K562 (cell line): ENCODE results near the gene TACR2. TPM values are rescaled to one million over a fixed set of nuclear protein-coding genes. Genes with fewer than 3 reads are reported as not detected.

ENCODE experiments used
- ATF7 ChIP-seq: fragments of 450-650 bp; IDR thresholded peaks from 2 replicates; pipeline ENCODE4 v1.7.1; 2014; ENCODE audit warnings: mild to moderate bottlenecking, moderate library complexity
- BCOR ChIP-seq: fragments of 450-650 bp; IDR thresholded peaks from 2 replicates; pipeline ENCODE4 v1.6.1; 2016
- BRF1 ChIP-seq: IDR thresholded peaks from 3 replicates; pipeline ENCODE4 v1.6.1; 2011; ENCODE audit warnings: borderline replicate concordance, mild to moderate bottlenecking; ENCODE audit not compliant: insufficient read length; ENCODE audit errors: extremely low read depth
- CBFA2T3 ChIP-seq: fragments of 450-650 bp; IDR thresholded peaks from 2 replicates; pipeline ENCODE4 v1.6.1; 2017
- CBX1 ChIP-seq: sonication (generic); IDR thresholded peaks from 2 replicates; pipeline ENCODE4 v1.6.1; 2016; ENCODE audit warnings: antibody characterized with exemption, low read depth, mild to moderate bottlenecking
- CEBPB ChIP-seq: fragments of 450-650 bp; IDR thresholded peaks from 2 replicates; pipeline ENCODE4 v1.6.1; 2016; ENCODE audit warnings: missing genetic modification characterization, missing compliant biosample characterization
- CHCHD3 ChIP-seq: fragments of 250-450 bp; sonication (Bioruptor Pico); IDR thresholded peaks from 2 replicates; pipeline ENCODE4 v2.1.2; 2022; ENCODE audit warnings: mild to moderate bottlenecking
- FOXA1 ChIP-seq: fragments of 450-650 bp; IDR thresholded peaks from 2 replicates; pipeline ENCODE4 v1.6.1; 2016; ENCODE audit warnings: mild to moderate bottlenecking, borderline replicate concordance
- JUND ChIP-seq, 2 experiments: IDR thresholded peaks; 2 replicates in 1 of 2; 3 replicates in 1 of 2; pipeline ENCODE4 v1.6.1; 2011; ENCODE audit warnings: borderline replicate concordance in 2 of 2, low read depth in 2 of 2, low read length in 2 of 2, improper control_type of control experiment in 1 of 2, missing biosample characterization in 1 of 2, missing genetic modification characterization in 1 of 2, missing genetic modification reagents in 1 of 2
- KDM4B ChIP-seq, 2 experiments: fragments of 450-650 bp in 1 of 2; sonication (generic) in 1 of 2; IDR thresholded peaks; 2 replicates each; pipeline ENCODE4 v1.6.1; 2016 to 2017; ENCODE audit warnings: borderline replicate concordance in 2 of 2, antibody characterized with exemption in 1 of 2, low read depth in 1 of 2, mild to moderate bottlenecking in 1 of 2
- NFYB ChIP-seq: IDR thresholded peaks from 2 replicates; pipeline ENCODE4 v1.6.1; 2011; ENCODE audit warnings: mild to moderate bottlenecking, moderate library complexity; ENCODE audit not compliant: insufficient read length; ENCODE audit errors: extremely low read depth
- POU5F1 ChIP-seq: fragments of 150-350 bp; IDR thresholded peaks from 2 replicates; pipeline ENCODE4 v1.6.1; 2014; ENCODE audit warnings: borderline replicate concordance, low read length, low read depth, mild to moderate bottlenecking; ENCODE audit not compliant: partially characterized antibody
- RFX1 ChIP-seq: fragments of 450-650 bp; IDR thresholded peaks from 2 replicates; pipeline ENCODE4 v1.6.1; 2016; ENCODE audit warnings: mild to moderate bottlenecking, moderate library complexity
- SAFB ChIP-seq: fragments of 200-400 bp; formaldehyde crosslinking; IDR thresholded peaks from 2 replicates; pipeline ENCODE4 v1.6.1; 2017; ENCODE audit warnings: low read depth, low read length, borderline replicate concordance
- SIX5 ChIP-seq, 2 experiments: IDR thresholded peaks; 2 replicates each; pipeline ENCODE4 v1.6.1; 2011; ENCODE audit warnings: low read length in 2 of 2, borderline replicate concordance in 1 of 2, low read depth in 1 of 2, mild to moderate bottlenecking in 1 of 2, moderate library complexity in 1 of 2; ENCODE audit not compliant: insufficient read depth in 1 of 2
- TAF9B ChIP-seq: fragments of 450-650 bp; IDR thresholded peaks from 2 replicates; pipeline ENCODE4 v1.6.1; 2018; ENCODE audit warnings: mild to moderate bottlenecking; ENCODE audit not compliant: partially characterized antibody
- ZBTB17 ChIP-seq: fragments of 450-650 bp; formaldehyde crosslinking; IDR thresholded peaks from 2 replicates; pipeline ENCODE4 v1.4.0; 2020; ENCODE audit warnings: mild to moderate bottlenecking
- ZNF444 ChIP-seq: fragments of 250-450 bp; sonication (Bioruptor Pico); IDR thresholded peaks from 2 replicates; pipeline ENCODE4 v1.4.0; 2020; ENCODE audit warnings: mild to moderate bottlenecking, moderate library complexity
- polyA plus RNA-seq, 8 experiments: library from polyadenylated mRNA; depleted of rRNA in 4 of 8; stranded (reverse) in 5 of 8; unstranded in 3 of 8; fragments of >200 nt; fragmentation: Nextera tagmentation in 2 of 8; fragmentation: Illumina TruSeq in 1 of 8; extraction: Ambion mirVana in 2 of 8; extraction: Trizol in 1 of 8; gene quantifications; 2 replicates each; pipeline versions ENCODE4 v1.2.1 to v1.2.3, GENCODE V29; 2011 to 2014; ENCODE audit warnings: inconsistent platforms in 1 of 8, missing spikeins in 1 of 8
- total RNA-seq, 7 experiments: library from RNA; depleted of rRNA in 6 of 7; stranded (reverse); fragments of >200 nt in 6 of 7; fragmentation: Illumina TruSeq in 2 of 7; extraction: Trizol in 2 of 7; gene quantifications; 2 replicates each; pipeline versions ENCODE4 v1.2.1 to v1.2.3, GENCODE V29; 2011 to 2021; ENCODE audit warnings: low replicate concordance in 1 of 7
- TF ChIP-seq, protein P1 (sequence below): fragments of 450-650 bp; IDR thresholded peaks from 2 replicates; pipeline ENCODE4 v1.6.1; 2017; ENCODE audit warnings: antibody characterized with exemption, mild to moderate bottlenecking
- TF ChIP-seq, protein P2 (sequence below): sonication (generic); formaldehyde crosslinking; IDR thresholded peaks from 2 replicates; pipeline ENCODE4 v1.8.0; 2022; ENCODE audit warnings: mild to moderate bottlenecking, missing genetic modification reagents

Gene TACR2
- total and polyA plus RNA-seq, 9 of the 15 experiments (the other 6 are each of a cell fraction or from before 2014, with no cell fraction given), result not detected

DNA sequence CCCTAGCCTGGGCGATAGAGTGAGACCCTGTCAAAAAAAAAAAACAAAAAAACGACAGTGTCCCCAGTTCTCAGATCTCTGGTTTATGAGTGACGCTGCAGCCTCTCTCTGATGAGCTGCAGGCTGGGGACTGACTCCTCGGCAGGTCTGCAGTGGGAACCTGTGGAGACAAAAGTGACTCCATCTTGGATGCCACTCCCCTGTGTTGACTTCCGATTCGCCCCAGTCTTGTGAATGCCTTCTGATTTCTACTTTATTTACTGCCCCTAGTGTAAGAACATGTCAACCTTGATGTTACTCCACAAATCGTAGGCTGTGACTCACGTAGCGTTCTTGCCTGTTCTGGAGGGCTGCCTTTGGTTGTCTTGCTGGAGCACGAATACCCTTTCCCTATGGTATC, 6.2 kb downstream of the TACR2 start (continued):
- TF ChIP-seq POU5F1 (no peak), SIX5 (IDR thresholded peaks at IDR 0.05; ENCODE audit: borderline replicate concordance in 1 of 2, insufficient read depth in 1 of 2, low read depth in 1 of 2, low read length in 2 of 2) (no peak), BCOR (no peak), NFYB (no peak), CHCHD3 (CRISPR knock-in tag) (no peak), FOXA1 (no peak), SAFB (no peak), ATF7 (no peak), CBX1 (no peak), BRF1 (no peak), CBFA2T3 (no peak), ZBTB17 (CRISPR knock-in tag) (peak; percentile 76; the same call in 1 of the 2 replicates), KDM4B (IDR thresholded peaks at IDR 0.05; ENCODE audit: borderline replicate concordance in 2 of 2, low read depth in 1 of 2) (no peak), TAF9B (no peak), RFX1 (no peak), CEBPB (tag) (no peak), ZNF444 (CRISPR knock-in tag) (peak; percentile 36; the same call in 1 of the 2 replicates), JUND (IDR thresholded peaks at IDR 0.05; ENCODE audit: borderline replicate concordance, low read depth, low read length) (no peak), JUND (tag; IDR thresholded peaks at IDR 0.05; ENCODE audit: borderline replicate concordance, low read depth, low read length) (0 out of 3 replicates have a peak, but pooled peaks have one; percentile 9)
- TF ChIP-seq, protein P1, sequence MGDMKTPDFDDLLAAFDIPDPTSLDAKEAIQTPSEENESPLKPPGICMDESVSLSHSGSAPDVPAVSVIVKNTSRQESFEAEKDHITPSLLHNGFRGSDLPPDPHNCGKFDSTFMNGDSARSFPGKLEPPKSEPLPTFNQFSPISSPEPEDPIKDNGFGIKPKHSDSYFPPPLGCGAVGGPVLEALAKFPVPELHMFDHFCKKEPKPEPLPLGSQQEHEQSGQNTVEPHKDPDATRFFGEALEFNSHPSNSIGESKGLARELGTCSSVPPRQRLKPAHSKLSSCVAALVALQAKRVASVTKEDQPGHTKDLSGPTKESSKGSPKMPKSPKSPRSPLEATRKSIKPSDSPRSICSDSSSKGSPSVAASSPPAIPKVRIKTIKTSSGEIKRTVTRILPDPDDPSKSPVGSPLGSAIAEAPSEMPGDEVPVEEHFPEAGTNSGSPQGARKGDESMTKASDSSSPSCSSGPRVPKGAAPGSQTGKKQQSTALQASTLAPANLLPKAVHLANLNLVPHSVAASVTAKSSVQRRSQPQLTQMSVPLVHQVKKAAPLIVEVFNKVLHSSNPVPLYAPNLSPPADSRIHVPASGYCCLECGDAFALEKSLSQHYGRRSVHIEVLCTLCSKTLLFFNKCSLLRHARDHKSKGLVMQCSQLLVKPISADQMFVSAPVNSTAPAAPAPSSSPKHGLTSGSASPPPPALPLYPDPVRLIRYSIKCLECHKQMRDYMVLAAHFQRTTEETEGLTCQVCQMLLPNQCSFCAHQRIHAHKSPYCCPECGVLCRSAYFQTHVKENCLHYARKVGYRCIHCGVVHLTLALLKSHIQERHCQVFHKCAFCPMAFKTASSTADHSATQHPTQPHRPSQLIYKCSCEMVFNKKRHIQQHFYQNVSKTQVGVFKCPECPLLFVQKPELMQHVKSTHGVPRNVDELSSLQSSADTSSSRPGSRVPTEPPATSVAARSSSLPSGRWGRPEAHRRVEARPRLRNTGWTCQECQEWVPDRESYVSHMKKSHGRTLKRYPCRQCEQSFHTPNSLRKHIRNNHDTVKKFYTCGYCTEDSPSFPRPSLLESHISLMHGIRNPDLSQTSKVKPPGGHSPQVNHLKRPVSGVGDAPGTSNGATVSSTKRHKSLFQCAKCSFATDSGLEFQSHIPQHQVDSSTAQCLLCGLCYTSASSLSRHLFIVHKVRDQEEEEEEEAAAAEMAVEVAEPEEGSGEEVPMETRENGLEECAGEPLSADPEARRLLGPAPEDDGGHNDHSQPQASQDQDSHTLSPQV, result peak; percentile 94
- TF ChIP-seq, protein P2, sequence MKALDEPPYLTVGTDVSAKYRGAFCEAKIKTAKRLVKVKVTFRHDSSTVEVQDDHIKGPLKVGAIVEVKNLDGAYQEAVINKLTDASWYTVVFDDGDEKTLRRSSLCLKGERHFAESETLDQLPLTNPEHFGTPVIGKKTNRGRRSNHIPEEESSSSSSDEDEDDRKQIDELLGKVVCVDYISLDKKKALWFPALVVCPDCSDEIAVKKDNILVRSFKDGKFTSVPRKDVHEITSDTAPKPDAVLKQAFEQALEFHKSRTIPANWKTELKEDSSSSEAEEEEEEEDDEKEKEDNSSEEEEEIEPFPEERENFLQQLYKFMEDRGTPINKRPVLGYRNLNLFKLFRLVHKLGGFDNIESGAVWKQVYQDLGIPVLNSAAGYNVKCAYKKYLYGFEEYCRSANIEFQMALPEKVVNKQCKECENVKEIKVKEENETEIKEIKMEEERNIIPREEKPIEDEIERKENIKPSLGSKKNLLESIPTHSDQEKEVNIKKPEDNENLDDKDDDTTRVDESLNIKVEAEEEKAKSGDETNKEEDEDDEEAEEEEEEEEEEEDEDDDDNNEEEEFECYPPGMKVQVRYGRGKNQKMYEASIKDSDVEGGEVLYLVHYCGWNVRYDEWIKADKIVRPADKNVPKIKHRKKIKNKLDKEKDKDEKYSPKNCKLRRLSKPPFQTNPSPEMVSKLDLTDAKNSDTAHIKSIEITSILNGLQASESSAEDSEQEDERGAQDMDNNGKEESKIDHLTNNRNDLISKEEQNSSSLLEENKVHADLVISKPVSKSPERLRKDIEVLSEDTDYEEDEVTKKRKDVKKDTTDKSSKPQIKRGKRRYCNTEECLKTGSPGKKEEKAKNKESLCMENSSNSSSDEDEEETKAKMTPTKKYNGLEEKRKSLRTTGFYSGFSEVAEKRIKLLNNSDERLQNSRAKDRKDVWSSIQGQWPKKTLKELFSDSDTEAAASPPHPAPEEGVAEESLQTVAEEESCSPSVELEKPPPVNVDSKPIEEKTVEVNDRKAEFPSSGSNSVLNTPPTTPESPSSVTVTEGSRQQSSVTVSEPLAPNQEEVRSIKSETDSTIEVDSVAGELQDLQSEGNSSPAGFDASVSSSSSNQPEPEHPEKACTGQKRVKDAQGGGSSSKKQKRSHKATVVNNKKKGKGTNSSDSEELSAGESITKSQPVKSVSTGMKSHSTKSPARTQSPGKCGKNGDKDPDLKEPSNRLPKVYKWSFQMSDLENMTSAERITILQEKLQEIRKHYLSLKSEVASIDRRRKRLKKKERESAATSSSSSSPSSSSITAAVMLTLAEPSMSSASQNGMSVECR (CRISPR knock-in tag), result no peak
